Adrenal gland (tissue), 12 donors: ENCODE results near the gene CUX1. TPM values are rescaled to one million over a fixed set of nuclear protein-coding genes. Genes with fewer than 3 reads are reported as not detected.
A peak's percentile ranks its signal among the peaks of the same experiment; 100 is the strongest.

ENCODE experiments used
- DNase-seq, 7 donors: peaks; one replicate each; pipeline ENCODE4 v3.0.0-alpha.2; 2019 to 2020
- H3K27ac ChIP-seq, 5 donors: fragments of 200-600 bp; sonication (generic) in 4 of 5; 1 replicate in 3 of 5; 2 replicates in 2 of 5; pipeline versions ENCODE4 v1.5.1 to v1.8.0; 2016 to 2020; ENCODE audit warnings: mild to moderate bottlenecking in 1 of 5
- H3K27me3 ChIP-seq: fragments of 200-600 bp; 2 replicates; pipeline ENCODE4 v1.8.0; 2021
- H3K36me3 ChIP-seq, 2 donors: fragments of 200-600 bp; replicated peaks in 1 of 2; 1 replicate in 1 of 2; 2 replicates in 1 of 2; pipeline versions ENCODE4 v1.5.1 to v1.8.0; 2018 to 2022
- H3K4me1 ChIP-seq, 2 donors: fragments of 200-600 bp; replicated peaks in 1 of 2; 1 replicate in 1 of 2; 2 replicates in 1 of 2; pipeline versions ENCODE4 v1.5.1 to v1.8.0; 2018 to 2021
- H3K4me3 ChIP-seq, 4 donors: fragments of 200-600 bp; sonication (generic) in 3 of 4; one replicate each; pipeline ENCODE4 v1.5.1; 2016 to 2018
- H3K9me3 ChIP-seq, 3 donors: fragments of 200-600 bp; sonication (generic) in 1 of 3; replicated peaks in 1 of 3; 1 replicate in 2 of 3; 2 replicates in 1 of 3; pipeline versions ENCODE4 v1.5.1 to v1.8.0; 2016 to 2021
- CTCF ChIP-seq, 6 experiments: fragments of 450-650 bp in 4 of 6; fragments of 200-600 bp in 2 of 6; sonication (generic) in 1 of 6; IDR thresholded peaks; 1 replicate in 5 of 6; 2 replicates in 1 of 6; pipeline versions ENCODE4 v1.5.1 to v1.8.0; 2016 to 2021; ENCODE audit warnings: antibody characterized with exemption in 6 of 6, mild to moderate bottlenecking in 2 of 6, moderate library complexity in 1 of 6
- POLR2A ChIP-seq, 2 donors: fragments of 450-650 bp; IDR thresholded peaks; one replicate each; pipeline ENCODE4 v1.6.1; 2017; ENCODE audit warnings: antibody characterized with exemption in 2 of 2, mild to moderate bottlenecking in 2 of 2, moderate library complexity in 1 of 2
- WGBS, 4 donors: extraction: QIAGEN DNeasy Blood & Tissue Kit in 2 of 4; methylation state at CpG; one replicate each; pipeline versions ENCODE4 v1.1.5 to v1.1.7; 2013 to 2017; 5-methylcytosine and 5-hydroxymethylcytosine counted together
- intact Hi-C, 2 donors: fragments of 100-400 bp; cut with DNase I; formaldehyde crosslinking; loops; one replicate each; pipeline versions ENCODE4 v1.14.1 to v1.15.0; 2022 to 2023
- polyA plus RNA-seq, 3 donors: library from polyadenylated mRNA; stranded (reverse); fragments of 200-250 nt in 2 of 3; fragments of 350-450 nt in 1 of 3; fragmentation: Illumina TruSeq in 1 of 3; extraction: RNeasy Lipid Tissue Mini Kit (QIAGEN cat#74804) in 1 of 3; gene quantifications; one replicate each; pipeline ENCODE4 v1.2.3, GENCODE V29; 2013 to 2014
- total RNA-seq, 9 donors: library from RNA; depleted of rRNA in 4 of 9; stranded (reverse); fragments of >200 nt in 4 of 9; fragments of 120-200 nt in 1 of 9; fragmentation: NEBNext Ultra II Directional in 1 of 9; extraction: Animal tissue kit (Norgen Biotek cat#: 25700) in 1 of 9; gene quantifications; one replicate each; pipeline versions ENCODE4 v1.1.0 to v1.2.4, GENCODE V29; 2013 to 2023
- donor health status: healthy with polysubstance abuse.
- donor health status: Bipolar disorder and iron deficiency.
- donor health status: DM: yes; HTN: yes; CAD: no.
- donor health status: DM: no; HTN: no; CAD: no.
- donor health status: DM: no; HTN: no; CAD: no.
- donor health status: DM: yes; HTN: yes; CAD: no.

Gene CUX1
- total and polyA plus RNA-seq, 12 donors = 17.2 to 72.6 (median 58.3) TPM

GRCh38 chr7:102284891-102285539 lies 467.6 kb downstream of the CUX1 start:
- WGBS, 4 donors = 47 to 66% (median 57%) methylated on average over 17 to 19 of the region's 19 CpGs
- Histone ChIP-seq H3K36me3 (no peaks in the 10 kb centered on the region), H3K9me3 (no peaks in the 10 kb centered on the region), H3K4me3 (peak overlapping the region in 1 of 4 donors; percentile 91), H3K27ac (peak overlapping the region in 3 of 5 donors; percentile 20 to 96 (median 90)), H3K4me1 (peaks cover 15 to 20% of the 10 kb centered on the region in 2 donors), H3K27me3 (no peaks in the 10 kb centered on the region)
- TF ChIP-seq POLR2A (IDR thresholded peaks at IDR 0.05) (no peak), CTCF (IDR thresholded peaks at IDR 0.05) (no peak)
- DNase-seq = peak in 5 of 7 donors; percentile 44 to 76 (median 49)
- intact Hi-C loops = loop anchor here in 1 of 2 donors (10.0 kb wide), 1 partner anchor 170 kb away; no protein-coding TSS in a partner anchor

GRCh38 chr7:102285540-102286236 lies 468.3 kb downstream of the CUX1 start:
- Histone ChIP-seq H3K4me1 (peaks cover 15 to 20% of the 10 kb centered on the region in 2 donors), H3K36me3 (no peaks in the 10 kb centered on the region), H3K9me3 (no peaks in the 10 kb centered on the region), H3K4me3 (peak overlapping the region in 2 of 4 donors; percentile 65 to 91), H3K27me3 (no peaks in the 10 kb centered on the region), H3K27ac (peak overlapping the region in 3 of 5 donors; percentile 20 to 96 (median 90))
- intact Hi-C loops = loop anchor here in 1 of 2 donors (10.0 kb wide), 1 partner anchor 169 kb away; no protein-coding TSS in a partner anchor
- TF ChIP-seq CTCF (IDR thresholded peaks at IDR 0.05) (no peak), POLR2A (IDR thresholded peaks at IDR 0.05) (no peak)
- 28 to 43% (median 35%) methylated on average over 7 to 19 of the region's 19 CpGs for WGBS, 4 donors
- DNase-seq = peak in 1 of 7 donors; percentile 33

GRCh38 chr7:102286237-102287110 lies 469.0 kb downstream of the CUX1 start, which contains the start of gene SH2B2:
Gene SH2B2 (plus strand): TSS chr7:102286868. CDS start chr7:102300551, 13,683 bp downstream.
- WGBS, 4 donors = 0 to 1% (median 0%) methylated on average over 11 to 107 of the region's 116 CpGs
- H3K27me3 ChIP-seq = no peaks in the 10 kb centered on the region
- peak; percentile 61 to 85 (median 75) for DNase-seq
- H3K9me3 ChIP-seq = no peaks in the 10 kb centered on the region
- peak within 1 kb of the TSS; percentile 72 to 96 (median 89) for H3K27ac ChIP-seq
- peak within 1 kb of the TSS; percentile 33 to 91 (median 70) for H3K4me3 ChIP-seq
- peaks cover 15 to 20% of the 10 kb centered on the region in 2 donors for H3K4me1 ChIP-seq
- TF ChIP-seq POLR2A (IDR thresholded peaks at IDR 0.05) (peak in 1 of 2 donors; percentile 62), CTCF (IDR thresholded peaks at IDR 0.05) (no peak)
- no peaks in the 10 kb centered on the region for H3K36me3 ChIP-seq
- intact Hi-C loops = loop anchor here in 1 of 2 donors (10.0 kb wide), 1 partner anchor 168 kb away; no protein-coding TSS in a partner anchor
